Raji (cell line): ENCODE measurements around the gene ARHGAP24.

Experiments
- POLR2A ChIP-seq: IDR thresholded peaks from 2 replicates; pipeline ENCODE4 v1.6.1; 2011; ENCODE audit warnings: low read depth, low read length, control low read depth; ENCODE audit not compliant: insufficient read depth

The ARHGAP24 gene

DNA sequence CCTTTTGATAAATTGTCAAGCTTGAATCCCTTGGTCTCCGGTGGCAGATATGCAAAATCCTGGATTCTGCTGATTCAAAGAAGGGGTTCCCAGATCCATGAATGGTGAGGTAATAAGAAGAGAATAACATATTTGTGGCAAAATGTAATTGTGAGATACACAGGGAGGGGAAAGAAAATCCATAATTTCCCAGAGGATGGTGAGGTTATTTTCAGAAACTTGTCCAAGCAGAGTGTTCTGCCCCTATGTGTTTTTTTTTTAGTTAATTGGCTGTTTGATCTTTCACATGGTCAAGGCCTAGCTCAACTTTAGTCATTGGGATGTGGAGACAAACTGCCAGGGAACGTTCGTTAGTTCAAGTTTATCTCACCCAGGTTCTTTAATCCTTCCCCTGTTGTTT lies 476.1 kb downstream of the ARHGAP24 start:
- TF ChIP-seq POLR2A = no peak

DNA sequence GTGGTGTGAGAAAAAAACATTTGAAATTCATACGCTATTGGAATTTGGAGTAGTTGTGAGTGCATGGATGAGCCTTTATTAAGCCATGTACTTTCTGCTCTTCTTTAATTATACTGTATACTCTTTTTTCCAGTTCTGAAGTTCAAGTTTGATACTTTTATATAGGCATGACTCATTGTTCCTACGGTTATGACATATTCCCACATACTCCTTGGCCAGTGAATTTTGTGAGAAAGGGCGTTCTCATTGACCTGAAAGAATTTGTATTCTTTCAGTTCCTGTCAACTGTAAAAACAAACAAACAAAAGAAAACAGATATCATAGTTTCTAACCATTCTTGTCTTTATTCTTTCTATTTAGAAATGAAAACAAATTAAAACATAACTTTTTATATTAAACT lies 477.6 kb downstream of the ARHGAP24 start:
- no peak for TF ChIP-seq POLR2A

DNA sequence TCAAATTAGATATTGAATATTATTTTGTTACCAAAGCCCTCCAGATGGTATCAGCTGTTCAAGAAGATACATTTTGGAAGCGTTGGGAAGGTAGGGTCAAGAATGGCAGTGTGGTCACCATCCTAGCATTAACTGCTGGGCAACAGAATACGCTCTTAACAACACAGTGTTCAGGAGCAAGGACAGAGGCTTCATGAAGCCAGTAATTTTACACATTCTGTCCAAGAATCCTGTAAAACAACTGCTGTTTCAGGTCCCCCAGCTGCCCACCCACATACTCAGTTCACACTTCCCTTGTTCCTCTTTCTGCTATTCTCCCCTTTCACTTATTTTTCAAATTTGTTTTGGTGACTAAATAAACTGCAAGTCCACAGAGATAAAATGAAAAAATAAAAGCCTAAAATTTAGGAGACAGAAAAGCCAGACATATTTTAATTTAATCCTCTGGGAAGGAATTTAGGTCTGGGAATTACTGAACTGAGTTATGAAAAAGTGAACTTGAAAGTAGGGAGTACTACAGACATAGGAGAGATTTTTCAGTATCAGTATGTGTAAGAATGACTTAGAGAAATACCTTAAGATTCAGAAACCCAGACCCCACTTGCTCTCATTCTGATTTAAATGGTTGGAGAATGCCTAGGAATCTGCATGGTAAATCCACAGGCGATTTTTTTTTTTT lies 478.2 kb downstream of the ARHGAP24 start:
- TF ChIP-seq POLR2A = no peak

DNA sequence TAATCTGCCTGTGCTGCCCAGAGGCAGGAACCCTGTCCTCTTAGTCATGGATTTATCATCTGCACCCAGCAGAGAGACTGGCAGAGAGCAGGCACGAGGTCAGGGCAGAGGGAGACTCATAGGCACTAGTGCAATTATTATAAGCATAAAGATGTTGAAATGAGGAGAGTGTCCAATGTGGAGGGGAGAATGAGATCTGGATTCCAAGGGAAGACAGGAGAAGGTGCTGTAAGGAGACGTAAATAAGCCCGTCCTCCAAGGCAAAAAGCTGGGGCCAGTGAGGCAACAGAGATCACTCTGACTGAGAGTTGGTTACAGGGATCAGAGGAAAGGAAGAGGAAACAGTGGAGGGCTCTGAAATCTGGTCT lies 478.7 kb downstream of the ARHGAP24 start:
- no peak for TF ChIP-seq POLR2A

DNA sequence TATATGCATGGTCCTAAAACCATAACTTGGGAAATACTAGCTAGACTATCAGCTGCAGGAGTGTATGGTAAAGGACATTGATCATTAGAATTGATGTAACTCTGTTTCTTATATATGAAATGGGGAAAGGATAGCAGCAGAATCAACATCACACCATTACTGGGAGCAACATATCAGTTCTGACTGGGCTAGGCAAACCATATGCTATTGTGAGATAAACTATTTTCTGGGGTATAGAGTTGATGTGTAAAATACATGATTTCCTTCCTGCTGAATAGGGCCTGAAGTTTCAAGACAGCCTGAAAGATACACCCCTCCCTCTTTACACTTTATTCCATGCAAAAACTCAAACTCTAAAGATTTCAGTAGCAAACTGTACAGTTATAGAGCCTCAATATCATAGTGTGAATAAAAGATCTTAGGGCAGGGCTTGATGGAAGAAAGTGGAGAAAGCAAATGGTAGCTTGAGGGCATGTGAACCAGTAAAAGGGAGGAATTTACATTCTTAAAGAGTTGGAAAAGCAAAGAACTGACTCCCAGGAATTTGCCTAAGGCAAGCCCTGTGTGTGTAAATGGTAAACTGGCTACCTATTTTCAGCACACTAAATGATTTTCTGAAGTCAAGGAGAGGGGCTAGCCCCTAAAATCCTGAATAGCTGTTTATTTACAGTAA lies 480.8 kb downstream of the ARHGAP24 start:
- no peak for TF ChIP-seq POLR2A

DNA sequence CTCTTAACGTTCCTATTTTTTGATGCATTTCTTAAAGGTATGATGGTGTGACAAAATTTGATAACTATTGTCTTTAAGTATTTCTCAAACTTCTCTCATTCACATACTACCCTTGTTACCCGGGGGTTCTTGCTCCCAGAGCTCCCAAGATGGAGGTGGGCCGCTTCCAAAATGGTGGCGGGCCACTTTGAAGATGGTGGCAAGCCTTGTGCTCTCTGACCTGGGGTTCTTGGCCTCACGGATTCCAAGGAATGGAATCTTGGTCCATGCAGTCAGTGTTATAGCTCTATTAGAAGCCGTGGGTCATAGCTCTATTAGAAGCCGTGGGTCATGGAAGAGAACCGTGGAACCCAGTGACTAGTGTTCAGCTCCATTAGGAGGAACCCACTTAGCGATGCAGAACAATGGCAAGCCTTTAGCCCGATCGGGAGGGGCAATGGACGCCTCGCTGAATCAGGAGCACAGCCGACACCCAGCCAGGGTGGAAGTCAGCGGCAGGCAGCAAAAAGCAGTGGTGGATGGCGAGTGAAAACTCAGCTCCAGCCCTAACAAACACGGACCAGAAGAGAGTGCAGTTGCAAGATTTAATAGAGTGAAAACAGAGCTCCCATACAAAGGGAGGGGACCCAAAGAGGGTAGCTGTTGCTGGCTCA lies 481.5 kb downstream of the ARHGAP24 start:
- TF ChIP-seq POLR2A = no peak

DNA sequence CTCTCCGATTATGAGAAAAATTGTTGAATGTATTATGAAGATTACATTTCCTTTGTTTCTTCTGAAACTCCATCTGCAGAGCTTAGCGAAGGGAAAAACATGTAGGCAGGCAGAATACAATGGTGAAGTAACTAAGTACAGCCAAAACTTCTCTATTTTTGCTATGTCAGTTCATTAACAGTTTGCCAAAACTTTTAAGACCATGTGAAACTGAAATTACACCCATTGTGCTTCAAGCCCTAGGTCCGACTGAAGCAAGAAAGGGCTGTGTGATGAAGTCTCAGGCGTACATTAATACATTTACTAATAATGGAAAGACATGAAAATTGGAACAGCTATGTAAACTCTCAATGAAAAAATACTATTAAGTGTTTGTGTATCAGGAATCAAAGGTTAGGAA lies 486.9 kb downstream of the ARHGAP24 start:
- TF ChIP-seq POLR2A = no peak

DNA sequence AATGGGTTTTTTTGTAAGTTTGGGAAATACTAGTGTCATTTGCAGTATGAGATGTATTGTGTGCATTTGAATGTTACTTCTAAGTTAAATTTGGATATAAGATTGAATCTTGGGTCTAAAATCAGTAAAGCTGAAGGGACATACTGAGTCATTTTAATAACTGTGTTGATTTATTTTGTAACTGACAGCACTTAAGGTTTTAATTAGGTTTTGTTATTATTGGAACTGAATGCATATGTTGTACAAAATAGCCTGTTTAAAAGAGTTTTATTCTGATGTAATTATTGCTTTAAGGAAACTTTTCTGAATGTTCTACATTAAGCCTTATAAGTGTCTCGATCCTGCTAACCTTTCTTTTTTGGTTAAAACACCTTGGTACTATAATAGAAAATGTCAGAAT lies 488.3 kb downstream of the ARHGAP24 start:
- TF ChIP-seq POLR2A = no peak

DNA sequence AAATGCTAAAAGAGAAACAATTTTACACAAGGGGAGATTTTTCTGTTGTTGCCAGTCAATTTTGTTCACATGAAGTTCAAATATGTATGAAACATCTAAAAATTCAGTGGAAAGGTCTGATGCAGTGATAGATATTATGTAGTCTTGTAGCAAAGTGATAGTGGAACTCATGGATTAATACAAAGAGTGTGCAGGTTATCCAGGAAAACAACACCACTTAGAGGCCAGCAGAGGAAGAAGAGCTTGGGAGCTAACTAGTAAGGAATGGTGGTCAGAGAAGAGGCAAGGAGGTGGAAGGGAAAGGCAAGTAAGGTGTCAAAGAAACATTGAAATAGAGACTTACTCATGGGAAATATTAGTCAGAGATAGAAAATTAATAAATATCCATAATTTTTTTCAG lies 489.3 kb downstream of the ARHGAP24 start:
- TF ChIP-seq POLR2A = no peak

DNA sequence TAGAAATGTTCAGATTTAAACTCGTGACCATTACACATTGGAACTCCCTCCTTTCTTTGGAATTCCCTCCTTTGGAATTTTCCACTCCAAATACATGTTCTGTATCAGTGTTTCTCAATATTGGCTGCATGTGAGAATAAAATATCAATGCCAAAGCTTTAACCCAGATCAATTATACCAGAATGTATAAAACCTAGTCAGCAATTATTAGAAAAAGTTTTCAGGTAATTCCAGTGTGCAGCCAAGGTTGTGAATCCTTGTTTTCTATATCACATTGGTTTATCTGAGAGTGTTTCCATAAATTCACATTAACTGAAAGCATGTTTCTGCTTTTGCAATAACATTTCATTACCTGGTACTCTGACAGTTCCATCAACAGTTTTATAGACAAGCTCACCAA lies 490.6 kb downstream of the ARHGAP24 start:
- no peak for TF ChIP-seq POLR2A

DNA sequence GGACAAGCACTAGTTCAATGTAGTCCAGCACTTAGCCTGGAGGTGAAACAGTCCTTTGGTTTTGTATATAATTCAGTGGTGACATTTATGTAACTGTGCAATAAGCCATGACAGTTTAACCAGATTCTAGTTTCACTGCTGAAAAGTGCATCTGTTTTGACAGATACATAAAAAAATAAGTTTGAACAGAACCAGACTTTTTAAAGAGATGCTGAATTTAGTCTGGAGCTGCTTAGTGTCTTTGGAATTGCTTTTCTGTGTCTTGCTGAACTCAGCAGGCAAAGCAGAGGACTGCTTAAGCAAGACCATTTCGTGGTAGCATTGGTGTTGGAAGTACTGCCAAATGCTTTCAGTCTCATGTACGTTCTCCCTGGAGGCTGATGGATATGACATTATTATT lies 491.4 kb downstream of the ARHGAP24 start:
- TF ChIP-seq POLR2A = no peak

DNA sequence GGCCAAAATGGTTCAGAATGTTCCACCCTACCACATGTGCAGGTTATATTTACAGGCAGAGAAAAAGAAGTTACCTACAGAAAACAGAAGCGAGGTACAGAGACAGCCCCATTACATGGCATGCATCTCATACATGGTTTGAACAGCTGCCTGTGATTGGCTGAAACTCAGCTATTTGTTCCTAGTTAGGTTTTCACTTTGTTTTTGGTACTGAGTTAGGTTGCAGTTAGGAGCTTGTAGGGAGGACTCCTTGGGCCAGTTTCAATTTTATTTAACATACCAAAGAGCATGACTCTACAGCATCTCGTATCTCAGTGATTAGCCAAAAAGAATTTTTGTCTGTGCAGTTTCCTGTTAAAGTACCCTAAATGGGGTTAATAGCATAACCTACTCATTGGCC lies 492.9 kb downstream of the ARHGAP24 start:
- TF ChIP-seq POLR2A = no peak

DNA sequence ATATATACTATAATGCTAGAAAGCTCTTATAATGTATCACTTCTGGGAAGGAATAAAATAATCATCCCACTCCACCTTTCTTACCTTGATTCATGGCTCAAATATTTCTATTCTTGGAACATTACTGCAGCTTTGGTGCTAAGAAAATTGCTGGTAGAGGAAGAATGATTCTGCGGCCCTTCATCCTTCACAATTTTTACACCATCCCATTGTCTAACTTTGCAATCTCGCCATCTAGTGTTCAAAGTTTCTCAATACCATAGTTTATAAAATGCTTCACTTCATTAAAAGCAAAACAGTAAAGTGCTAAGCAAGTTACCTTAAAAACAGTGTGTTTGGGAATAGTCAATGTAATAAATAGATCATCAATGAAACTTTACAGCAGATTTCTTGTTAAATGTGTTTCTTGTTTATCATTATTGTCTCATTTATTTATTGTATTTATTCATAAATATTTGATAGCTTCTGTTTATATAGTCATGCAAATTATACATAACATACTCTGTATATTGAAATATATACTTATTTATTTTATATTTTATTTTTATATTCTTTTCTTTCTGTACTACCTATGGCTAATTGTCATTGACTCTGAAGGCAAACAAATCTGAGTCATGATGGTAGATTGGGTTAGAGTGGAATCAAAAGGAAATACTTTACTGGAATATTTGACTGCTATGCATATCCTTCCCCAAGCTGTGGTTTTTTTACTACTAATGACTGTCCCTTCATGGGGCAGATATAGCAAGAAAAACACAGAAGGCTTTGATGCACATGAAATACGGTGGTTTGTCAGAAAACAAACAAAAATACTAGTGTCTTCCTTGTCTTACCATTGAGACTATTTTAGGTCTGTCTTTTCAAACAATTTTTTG lies 494.2 kb downstream of the ARHGAP24 start:
- TF ChIP-seq POLR2A = no peak

DNA sequence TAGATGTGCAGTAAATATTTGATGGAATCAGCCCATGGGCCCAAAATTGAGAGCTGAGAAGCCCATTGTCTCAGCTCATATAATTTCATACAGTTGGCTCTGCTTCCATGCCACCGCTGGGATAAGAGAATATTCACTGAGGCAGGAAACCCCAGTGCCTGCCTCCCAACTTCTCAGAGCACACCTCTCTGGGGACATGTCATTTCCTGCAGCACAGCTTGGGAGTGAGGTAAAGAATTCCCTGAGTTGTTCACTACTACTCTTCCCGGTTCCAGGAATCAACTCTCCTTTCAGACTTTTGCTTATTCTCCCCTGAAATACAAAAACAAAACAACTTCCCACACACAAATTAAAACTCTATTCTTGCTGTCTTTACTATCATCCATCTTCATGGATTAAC lies 495.6 kb downstream of the ARHGAP24 start:
- TF ChIP-seq POLR2A = no peak

DNA sequence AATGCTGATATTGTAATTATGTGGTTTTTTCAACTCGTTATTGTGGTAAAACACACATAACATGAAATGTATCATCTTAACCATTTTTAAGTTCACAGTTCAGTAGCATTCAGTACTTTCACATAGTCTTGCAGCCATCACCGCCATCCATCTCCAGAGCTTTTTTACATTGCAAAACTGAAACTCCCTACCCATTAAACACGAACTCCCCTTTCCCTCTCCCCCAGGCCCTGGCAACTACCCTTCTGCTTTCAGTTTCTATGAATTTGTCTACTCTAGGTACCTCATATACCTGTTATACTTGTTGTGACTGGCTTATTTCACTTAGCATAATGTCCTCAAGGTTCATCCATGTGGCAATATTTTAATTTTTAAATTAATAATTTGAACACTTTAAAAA lies 504.3 kb downstream of the ARHGAP24 start:
- TF ChIP-seq POLR2A = no peak
